Ishikawa (cell line): ENCODE results near the gene LSM14B.

Source experiments
- CEBPB ChIP-seq: IDR thresholded peaks from 2 replicates; pipeline ENCODE4 v1.6.1; 2012
- CREB1 ChIP-seq: IDR thresholded peaks from 2 replicates; pipeline ENCODE4 v1.6.1; 2012; ENCODE audit warnings: low read depth
- EGR1 ChIP-seq: IDR thresholded peaks from 2 replicates; pipeline ENCODE4 v1.6.1; 2012
- EP300 ChIP-seq: IDR thresholded peaks from 2 replicates; pipeline ENCODE4 v1.6.1; 2012; ENCODE audit warnings: borderline replicate concordance
- FOXM1 ChIP-seq: IDR thresholded peaks from 2 replicates; pipeline ENCODE4 v1.6.1; 2012; ENCODE audit warnings: low read depth, borderline replicate concordance
- MAX ChIP-seq: IDR thresholded peaks from 2 replicates; pipeline ENCODE4 v1.6.1; 2012
- NFIC ChIP-seq: IDR thresholded peaks from 2 replicates; pipeline ENCODE4 v1.6.1; 2012
- RAD21 ChIP-seq: IDR thresholded peaks from 2 replicates; pipeline ENCODE4 v1.6.1; 2012; ENCODE audit warnings: low read depth
- REST ChIP-seq: IDR thresholded peaks from 2 replicates; pipeline ENCODE4 v1.6.1; 2012; ENCODE audit warnings: low read depth, mild to moderate bottlenecking
- TAF1 ChIP-seq: IDR thresholded peaks from 2 replicates; pipeline ENCODE4 v1.6.1; 2012; ENCODE audit warnings: low read depth, mild to moderate bottlenecking
- TCF12 ChIP-seq: IDR thresholded peaks from 2 replicates; pipeline ENCODE4 v1.6.1; 2012; ENCODE audit warnings: low read depth
- TEAD4 ChIP-seq: IDR thresholded peaks from 2 replicates; pipeline ENCODE4 v1.6.1; 2012
- USF1 ChIP-seq: IDR thresholded peaks from 2 replicates; pipeline ENCODE4 v1.6.1; 2012
- YY1 ChIP-seq: IDR thresholded peaks from 2 replicates; pipeline ENCODE4 v1.6.1; 2012; ENCODE audit warnings: low read depth
- ZBTB7A ChIP-seq: IDR thresholded peaks from 2 replicates; pipeline ENCODE4 v1.6.1; 2012; ENCODE audit warnings: low read depth

LSM14B gene

GRCh38 chr20:62118113-62119043, 3.9 kb upstream of the LSM14B start:
- TF ChIP-seq FOXM1 (no peak), CREB1 (no peak), YY1 (no peak), ZBTB7A (no peak)

GRCh38 chr20:62119115-62119514, 3.2 kb upstream of the LSM14B start:
- TF ChIP-seq EGR1 (no peak), MAX (no peak), TAF1 (no peak), YY1 (no peak), TEAD4 (no peak), ZBTB7A (no peak)

GRCh38 chr20:62119591-62120364, 2.5 kb upstream of the LSM14B start:
- TF ChIP-seq NFIC, result no peak
- no peak for TF ChIP-seq CEBPB
- TF ChIP-seq YY1, result no peak
- TF ChIP-seq TCF12, result no peak
- TF ChIP-seq FOXM1, result no peak
- no peak for TF ChIP-seq USF1
- TF ChIP-seq RAD21, result no peak
- no peak for TF ChIP-seq EGR1
- no peak for TF ChIP-seq CREB1
- TF ChIP-seq EP300, result no peak
- no peak for TF ChIP-seq TEAD4
- no peak for TF ChIP-seq REST
- no peak for TF ChIP-seq ZBTB7A
- no peak for TF ChIP-seq TAF1
- no peak for TF ChIP-seq MAX

- TF ChIP-seq CEBPB, result no peak
- no peak for TF ChIP-seq USF1
- no peak for TF ChIP-seq REST
- no peak for TF ChIP-seq MAX
- TF ChIP-seq FOXM1, result no peak
- no peak for TF ChIP-seq YY1
- no peak for TF ChIP-seq RAD21
- TF ChIP-seq ZBTB7A, result no peak
- TF ChIP-seq NFIC, result no peak
- no peak for TF ChIP-seq EGR1
- no peak for TF ChIP-seq EP300
- no peak for TF ChIP-seq TAF1
- no peak for TF ChIP-seq TEAD4
- no peak for TF ChIP-seq TCF12
- no peak for TF ChIP-seq CREB1
Measured at GRCh38 chr20:62120365-62120762, 1.9 kb upstream of the LSM14B start.

GRCh38 chr20:62120990-62121775, 1.1 kb upstream of the LSM14B start:
- TF ChIP-seq MAX, result peak; percentile 62
- TF ChIP-seq NFIC, result no peak
- no peak for TF ChIP-seq RAD21
- no peak for TF ChIP-seq YY1
